GM18499 (cell line): ENCODE data around the gene ERICH3.

Experiments used
- ATAC-seq: cut with Tn5 transposase; IDR thresholded peaks from one replicate; pipeline ENCODE4 v1.9.1; 2021; ENCODE audit warnings: moderate number of reproducible peaks; ENCODE audit not compliant: insufficient read depth, unreplicated experiment

The ERICH3 gene

GRCh38 chr1:74526708-74527107, 146.9 kb downstream of the ERICH3 start:
- ATAC-seq = no peak

DNA sequence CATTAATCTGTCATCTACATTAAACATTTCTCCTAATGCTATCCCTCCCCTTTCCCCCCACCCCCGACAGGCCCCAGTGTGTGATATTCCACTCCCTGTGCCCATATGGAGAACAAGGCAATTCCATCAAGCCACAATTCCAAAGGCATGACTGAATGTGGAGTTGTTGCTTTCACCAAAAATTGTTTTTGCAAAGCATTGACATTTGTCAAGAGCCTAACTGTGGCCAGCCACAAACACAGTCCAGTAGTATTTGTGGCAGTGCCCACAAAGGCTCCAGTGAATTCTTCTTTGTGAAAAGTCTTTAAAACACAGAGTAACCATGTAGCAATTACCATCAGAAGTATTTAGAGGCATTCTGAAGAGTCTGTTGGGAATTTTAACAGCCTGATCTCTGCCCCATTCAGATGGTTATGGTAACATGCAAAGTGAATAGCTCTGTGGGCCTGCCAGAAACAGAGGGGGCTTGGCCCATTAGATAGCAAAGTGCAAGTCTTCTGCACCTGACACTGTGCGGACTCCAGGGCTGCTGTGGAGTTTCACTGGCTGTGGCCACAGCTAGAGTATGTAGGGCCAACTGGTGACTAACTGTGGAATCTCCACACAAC, 149.6 kb downstream of the ERICH3 start:
- ATAC-seq = no peak

- ATAC-seq = no peak
These were observed 151.4 kb downstream of the ERICH3 start for GRCh38 chr1:74522148-74522547.
